Measurements from ENCODE around the gene PDE2A. TPM values are rescaled to one million over a fixed set of nuclear protein-coding genes. Genes with fewer than 3 reads are reported as not detected.

Gene PDE2A
- polyA plus RNA-seq, 2 of the 4 experiments (the other 2 are of a cell fraction) = 0.62 to 1.5 TPM

- Histone ChIP-seq H3K9me3 (no peaks in the 10 kb centered on the region), H3K27ac (no peak overlapping the region), H3K4me1 (0 out of 3 replicates have a peak, but pooled peaks cover 6% of the 10 kb centered on the region), H3K4me2 (peak overlapping the region; percentile 40; the same call in 2 of the 3 replicates), H3K4me3 (no peak overlapping the region)
- peak; percentile 60; the same call in 2 of the 3 replicates for TF ChIP-seq SMC3 (IDR thresholded peaks at IDR 0.05)
- no peak for TF ChIP-seq TFCP2L1 (CRISPR knock-in tag; IDR thresholded peaks at IDR 0.05)
- peak; percentile 69 to 72 for TF ChIP-seq RAD21 (conservative IDR thresholded peaks at IDR 0.05 in 1 of 2, IDR thresholded peaks at IDR 0.05 in 1 of 2)
- TF ChIP-seq, protein P1, sequence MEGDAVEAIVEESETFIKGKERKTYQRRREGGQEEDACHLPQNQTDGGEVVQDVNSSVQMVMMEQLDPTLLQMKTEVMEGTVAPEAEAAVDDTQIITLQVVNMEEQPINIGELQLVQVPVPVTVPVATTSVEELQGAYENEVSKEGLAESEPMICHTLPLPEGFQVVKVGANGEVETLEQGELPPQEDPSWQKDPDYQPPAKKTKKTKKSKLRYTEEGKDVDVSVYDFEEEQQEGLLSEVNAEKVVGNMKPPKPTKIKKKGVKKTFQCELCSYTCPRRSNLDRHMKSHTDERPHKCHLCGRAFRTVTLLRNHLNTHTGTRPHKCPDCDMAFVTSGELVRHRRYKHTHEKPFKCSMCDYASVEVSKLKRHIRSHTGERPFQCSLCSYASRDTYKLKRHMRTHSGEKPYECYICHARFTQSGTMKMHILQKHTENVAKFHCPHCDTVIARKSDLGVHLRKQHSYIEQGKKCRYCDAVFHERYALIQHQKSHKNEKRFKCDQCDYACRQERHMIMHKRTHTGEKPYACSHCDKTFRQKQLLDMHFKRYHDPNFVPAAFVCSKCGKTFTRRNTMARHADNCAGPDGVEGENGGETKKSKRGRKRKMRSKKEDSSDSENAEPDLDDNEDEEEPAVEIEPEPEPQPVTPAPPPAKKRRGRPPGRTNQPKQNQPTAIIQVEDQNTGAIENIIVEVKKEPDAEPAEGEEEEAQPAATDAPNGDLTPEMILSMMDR (IDR thresholded peaks at IDR 0.05) = peak; percentile 87
- FAIRE-seq (no peak), DNase-seq (ENCODE audit: low read depth in 1 of 2, low spot score in 1 of 2) (peak; percentile 64 to 77), ATAC-seq (peak; percentile 27 to 75; a peak in 3 of 6 replicates)
- ChIA-PET POLR2A (no interaction called here), CTCF (interaction anchor here (0.5 to 14.0 kb wide), 28 partner anchors 9 to 329 kb away, joined by 3 to 293 read pairs (median 4); no protein-coding TSS in a partner anchor)
- 7% methylated on average over 12 of the region's 15 CpGs for WGBS (ENCODE audit: missing lambda C conversion rate)
Measured at GRCh38 chr11:72585762-72586311, 88.4 kb downstream of the PDE2A start.

GRCh38 chr11:72584939-72585597 is 89.2 kb downstream of the PDE2A start:
- Histone ChIP-seq H3K4me2 (no peak overlapping the region), H3K4me3 (no peak overlapping the region), H3K4me1 (0 out of 3 replicates have a peak, but pooled peaks cover 3% of the 10 kb centered on the region), H3K9me3 (no peaks in the 10 kb centered on the region), H3K27ac (no peak overlapping the region)
- ChIA-PET CTCF (interaction anchor here (0.6 to 14.0 kb wide), 18 partner anchors 9 to 215 kb away, joined by 3 to 293 read pairs (median 4); no protein-coding TSS in a partner anchor), POLR2A (no interaction called here)
- TF ChIP-seq HOXA7 (CRISPR knock-in tag; IDR thresholded peaks at IDR 0.05) (no peak), SMC3 (IDR thresholded peaks at IDR 0.05) (no peak), PBX3 (IDR thresholded peaks at IDR 0.05) (no peak), CBX8 (IDR thresholded peaks at IDR 0.05) (no peak), RCOR1 (IDR thresholded peaks at IDR 0.05; ENCODE audit: low read depth, low read length) (no peak), ZC3H11A (IDR thresholded peaks at IDR 0.05) (no peak), KDM1A (IDR thresholded peaks at IDR 0.05; ENCODE audit: low read depth) (no peak), NFE2L2 (conservative IDR thresholded peaks at IDR 0.05; ENCODE audit: low read length) (no peak), NR3C1 (IDR thresholded peaks at IDR 0.05) (no peak), MAFK (IDR thresholded peaks at IDR 0.05; ENCODE audit: partially characterized antibody) (no peak), RAD21 (conservative IDR thresholded peaks at IDR 0.05 in 1 of 2, IDR thresholded peaks at IDR 0.05 in 1 of 2) (no peak), REST (IDR thresholded peaks at IDR 0.05) (no peak), GATA3 (IDR thresholded peaks at IDR 0.05; ENCODE audit: borderline replicate concordance) (no peak), HES2 (IDR thresholded peaks at IDR 0.05) (no peak), FOSL2 (IDR thresholded peaks at IDR 0.05) (no peak), FOSL2 (CRISPR knock-in tag; IDR thresholded peaks at IDR 0.05) (no peak), NPAS2 (CRISPR knock-in tag; IDR thresholded peaks at IDR 0.05; ENCODE audit: borderline replicate concordance) (no peak), BCL3 (IDR thresholded peaks at IDR 0.05) (no peak), EHF (CRISPR knock-in tag; IDR thresholded peaks at IDR 0.05) (no peak), JUNB (IDR thresholded peaks at IDR 0.05) (no peak)
- TF ChIP-seq, protein P2, sequence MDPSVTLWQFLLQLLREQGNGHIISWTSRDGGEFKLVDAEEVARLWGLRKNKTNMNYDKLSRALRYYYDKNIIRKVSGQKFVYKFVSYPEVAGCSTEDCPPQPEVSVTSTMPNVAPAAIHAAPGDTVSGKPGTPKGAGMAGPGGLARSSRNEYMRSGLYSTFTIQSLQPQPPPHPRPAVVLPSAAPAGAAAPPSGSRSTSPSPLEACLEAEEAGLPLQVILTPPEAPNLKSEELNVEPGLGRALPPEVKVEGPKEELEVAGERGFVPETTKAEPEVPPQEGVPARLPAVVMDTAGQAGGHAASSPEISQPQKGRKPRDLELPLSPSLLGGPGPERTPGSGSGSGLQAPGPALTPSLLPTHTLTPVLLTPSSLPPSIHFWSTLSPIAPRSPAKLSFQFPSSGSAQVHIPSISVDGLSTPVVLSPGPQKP (IDR thresholded peaks at IDR 0.05; ENCODE audit: low read depth, low read length) = no peak
- ATAC-seq = no peak; a peak in 1 of 6 replicates
- 19% methylated on average over 11 of the region's 12 CpGs for WGBS (ENCODE audit: missing lambda C conversion rate)
- DNase-seq (ENCODE audit: low read depth in 1 of 2, low spot score in 1 of 2) = no peak
- no peak for FAIRE-seq

Data from A549 (cell line).